ENCODE data around the gene COA6.

Gene COA6

DNA sequence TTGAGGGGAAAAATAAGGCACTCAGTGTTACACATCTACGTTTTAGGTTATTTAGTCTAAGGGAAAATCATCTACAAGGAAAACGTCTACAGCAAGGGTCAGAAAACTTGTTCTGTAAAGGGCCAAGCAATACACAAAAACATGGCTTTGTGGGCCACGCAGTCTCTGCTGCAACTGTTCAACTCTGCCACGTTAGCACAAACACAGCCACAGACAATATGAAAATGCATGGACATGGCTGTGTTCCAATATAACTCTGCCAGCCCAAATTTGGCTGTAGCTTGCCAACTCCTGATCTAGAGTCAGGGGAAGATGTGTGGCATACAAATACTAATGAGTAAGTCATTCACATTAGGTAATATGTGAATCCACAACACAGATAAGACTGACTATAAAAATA, 40.7 kb downstream of the COA6 start:
- no peak for DNase-seq

DNA sequence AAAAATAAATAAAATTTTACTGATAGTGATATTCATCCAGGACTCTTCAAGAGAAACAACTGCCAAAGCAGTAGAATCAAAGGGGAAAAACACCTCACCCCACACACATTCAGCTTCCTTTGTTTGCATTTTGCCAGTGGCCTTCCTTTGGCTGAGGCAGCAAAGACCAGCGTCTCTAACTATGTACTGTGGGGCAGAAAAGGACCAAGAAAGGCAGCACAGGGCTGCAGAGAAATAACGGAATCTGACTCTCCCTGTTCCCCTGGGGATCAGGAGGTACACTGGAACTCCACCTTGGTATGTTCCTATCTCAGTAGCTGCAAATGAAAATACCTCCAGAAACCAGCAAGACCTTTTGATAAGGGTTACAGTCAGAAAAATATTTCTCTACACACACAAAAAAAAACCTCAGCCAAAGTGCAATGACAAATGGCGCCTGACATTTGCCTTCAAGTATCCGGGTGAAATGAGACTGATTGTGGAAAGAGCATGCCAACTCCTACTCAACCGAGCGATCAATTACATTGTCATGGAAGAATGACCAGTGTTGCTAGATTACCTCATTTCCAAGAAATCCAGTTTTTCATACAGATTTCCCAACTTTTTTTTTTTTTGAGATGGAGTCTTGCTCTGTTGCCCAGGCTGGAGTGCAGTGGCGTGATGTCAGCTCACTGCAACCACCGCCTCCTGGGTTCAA, 54.8 kb downstream of the COA6 start:
- no peak for DNase-seq

DNA sequence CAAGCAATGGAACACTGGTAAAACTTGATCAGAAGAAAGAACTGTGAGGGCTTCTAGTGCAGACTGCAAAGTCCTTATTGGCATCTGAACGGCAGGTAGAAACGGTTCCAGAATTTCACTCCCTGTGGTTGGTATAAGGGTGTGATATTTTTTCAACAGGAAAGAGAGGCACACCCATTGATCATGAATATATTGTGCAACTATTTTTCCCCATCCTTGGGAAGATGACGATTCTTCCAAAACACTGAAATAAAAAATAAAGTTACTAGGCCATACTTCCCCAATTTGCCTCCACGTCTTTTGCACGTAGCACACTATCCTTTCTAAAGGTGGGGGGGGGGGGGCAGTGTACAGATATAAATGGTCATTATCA, 56.2 kb downstream of the COA6 start:
- no peak for DNase-seq

DNA sequence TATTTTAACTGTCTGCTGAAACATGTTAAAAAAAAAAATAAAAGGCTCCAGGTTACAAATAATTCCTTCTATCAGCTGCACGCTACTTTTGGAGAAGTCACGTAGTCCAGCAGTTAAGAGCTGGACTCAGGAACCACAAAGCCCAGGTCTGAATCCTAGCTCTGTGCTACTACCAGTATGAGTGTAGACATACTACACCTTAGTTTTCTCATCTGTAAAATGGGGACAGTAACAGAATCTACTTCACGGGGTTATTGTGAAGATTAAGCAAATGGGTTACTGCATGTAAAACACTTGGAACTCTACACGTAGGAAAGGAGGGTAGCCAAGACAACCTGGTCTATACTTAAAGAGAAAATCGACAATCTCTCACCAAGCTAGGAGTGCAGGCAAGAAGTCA, 57.4 kb downstream of the COA6 start:
- DNase-seq = no peak

DNA sequence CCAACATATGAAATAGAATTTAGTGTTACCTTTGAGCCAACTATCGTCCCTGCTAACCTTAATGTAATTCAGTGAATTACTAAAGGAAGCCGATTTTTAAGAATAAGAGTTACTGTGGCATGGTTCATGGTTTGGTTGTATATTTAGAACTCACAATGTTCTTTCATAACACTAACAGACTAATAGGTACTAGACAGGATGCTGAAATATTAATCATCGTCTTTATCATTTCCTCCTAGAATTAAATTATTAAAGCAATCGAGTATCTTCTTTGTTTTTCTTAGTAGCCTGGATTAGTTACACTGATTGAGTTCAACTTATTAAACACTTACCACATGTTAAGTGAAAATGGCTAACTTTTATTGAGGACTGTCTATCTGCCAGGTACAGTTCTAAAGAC, 58.0 kb downstream of the COA6 start:
- DNase-seq = no peak

DNA sequence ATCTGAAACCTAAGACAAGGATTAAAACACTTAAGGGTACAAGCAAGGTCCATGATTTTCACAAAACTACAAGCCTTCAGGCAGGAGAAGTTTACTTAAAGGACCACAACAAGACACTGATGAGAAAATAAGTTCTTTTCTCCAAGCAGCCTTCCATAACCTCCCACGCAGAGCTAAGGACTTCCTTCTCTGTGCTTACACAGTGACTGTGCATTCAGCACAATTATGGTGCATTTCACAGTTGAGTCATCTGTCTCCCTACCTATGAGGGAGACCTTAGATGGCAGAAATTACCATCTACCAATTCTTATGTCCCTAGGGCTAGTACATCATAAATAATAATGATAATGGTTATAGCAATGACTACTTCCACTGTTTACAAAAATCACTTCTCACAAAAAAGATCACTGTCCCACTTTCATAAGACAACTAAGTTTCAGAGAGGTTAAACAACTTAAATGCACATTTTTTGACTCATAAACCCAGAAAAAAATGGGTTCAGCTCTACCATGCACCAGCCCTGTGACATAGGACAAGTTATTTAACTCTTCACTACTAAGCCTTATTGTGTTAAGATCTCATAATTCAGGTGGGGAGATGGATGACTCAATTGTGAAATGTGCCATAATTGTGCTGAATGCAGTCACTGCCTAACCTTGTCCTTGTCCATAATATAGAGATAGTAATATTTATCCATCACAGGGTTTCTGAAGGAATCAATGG, 60.5 kb downstream of the COA6 start:
- no peak for DNase-seq
